ENCODE results near the gene LTBP1.

DNA sequence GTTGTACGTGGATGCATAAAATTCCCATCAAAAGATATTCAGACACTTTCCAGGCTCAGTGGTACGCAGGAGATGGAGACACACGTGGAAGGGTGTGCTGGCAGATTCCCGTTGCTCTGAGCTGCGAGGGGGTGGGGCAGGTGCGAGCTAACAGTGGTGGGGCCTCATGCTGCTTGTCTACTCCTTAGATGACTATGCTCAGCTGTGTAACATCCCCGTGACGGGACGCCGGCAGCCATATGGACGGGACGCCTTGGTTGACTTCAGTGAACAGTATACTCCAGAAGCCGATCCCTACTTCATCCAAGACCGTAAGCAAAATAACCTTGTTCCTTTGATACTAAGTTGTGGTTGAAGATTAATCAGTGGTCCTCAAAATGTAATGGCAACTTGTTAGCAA, 442.2 kb downstream of the LTBP1 start:
- TF ChIP-seq CTCF (conservative IDR thresholded peaks at IDR 0.05): no peak
- TF ChIP-seq EZH2 (IDR thresholded peaks at IDR 0.05; ENCODE audit: low read depth): no peak
